AG04450 (cell line): ENCODE results near the gene NRG3. TPM values are rescaled to one million over a fixed set of nuclear protein-coding genes. Genes with fewer than 3 reads are reported as not detected.

Source experiments
- CTCF ChIA-PET: fragments of 300-600, 350-600 bp; formaldehyde crosslinking; extraction: SDS; loops from one replicate; lab custom pipeline; 2022; ENCODE audit warnings: antibody characterized with exemption, inconsistent platforms; lab: Charles Lee
- POLR2A ChIA-PET: fragments of 350-600 bp; formaldehyde crosslinking; extraction: SDS; loops from one replicate; lab custom pipeline; 2021; ENCODE audit warnings: antibody characterized with exemption, inconsistent platforms; lab: Yijun Ruan, JAX
- DNase-seq: peaks from one replicate; pipeline ENCODE4 v3.0.0-alpha.2; 2011; ENCODE audit warnings: low read depth, low spot score
- H3K27ac ChIP-seq: one replicate; pipeline ENCODE4 v1.5.1; 2012; ENCODE audit warnings: low read depth, low read length, control low read depth
- H3K27me3 ChIP-seq: one replicate; pipeline ENCODE4 v1.6.0; 2012; ENCODE audit warnings: low read length; ENCODE audit not compliant: control insufficient read depth, insufficient read depth
- H3K4me3 ChIP-seq: 2 replicates; pipeline ENCODE4 v1.5.1; 2011; ENCODE audit warnings: mild to moderate bottlenecking, low read depth, low read length, control low read depth
- H3K9me3 ChIP-seq: 2 replicates; pipeline ENCODE4 v1.5.1; 2012; ENCODE audit warnings: low read length; ENCODE audit not compliant: control insufficient read depth, insufficient read depth
- CTCF ChIP-seq: IDR thresholded peaks from 2 replicates; pipeline ENCODE4 v1.5.1; 2011; ENCODE audit warnings: low read depth, low read length, control low read depth, inconsistent platforms
- polyA plus RNA-seq: library from polyadenylated mRNA; depleted of rRNA; stranded (reverse); fragments of >200 nt; gene quantifications from 2 replicates; pipeline ENCODE4 v1.2.3, GENCODE V29; 2011

NRG3 gene
- polyA plus RNA-seq, 1 experiment = not detected

GRCh38 chr10:82552267-82552666 is 677.3 kb downstream of the NRG3 start:
- CTCF ChIA-PET = no interaction called here
- no peak for DNase-seq
- Histone ChIP-seq H3K27me3 (no peaks in the 10 kb centered on the region), H3K27ac (no peak overlapping the region), H3K9me3 (no peaks in the 10 kb centered on the region; the same call in 1 of the 2 replicates), H3K4me3 (no peak overlapping the region)
- no peak for TF ChIP-seq CTCF
- POLR2A ChIA-PET = no interaction called here

- DNase-seq = no peak
- Histone ChIP-seq H3K27ac (no peak overlapping the region), H3K27me3 (no peaks in the 10 kb centered on the region), H3K9me3 (peaks cover 7% of the 10 kb centered on the region), H3K4me3 (no peak overlapping the region)
- no peak for TF ChIP-seq CTCF
- ChIA-PET POLR2A (no interaction called here), CTCF (no interaction called here)
Measured at GRCh38 chr10:82554381-82554780, 679.4 kb downstream of the NRG3 start.

- Histone ChIP-seq H3K27me3 (no peaks in the 10 kb centered on the region), H3K4me3 (no peak overlapping the region), H3K27ac (no peak overlapping the region), H3K9me3 (peaks cover 13% of the 10 kb centered on the region)
- ChIA-PET POLR2A (no interaction called here), CTCF (no interaction called here)
- no peak for DNase-seq
- TF ChIP-seq CTCF = no peak
Measured at GRCh38 chr10:82558014-82558607, 683.1 kb downstream of the NRG3 start.

- CTCF ChIA-PET = interaction anchor here (0.6 kb wide), 1 partner anchor 80 kb away, joined by 3 read pairs; no protein-coding TSS in a partner anchor
Measured at GRCh38 chr10:82564353-82565196, 689.6 kb downstream of the NRG3 start.

More at GRCh38 chr10:82564353-82565196, 689.6 kb downstream of the NRG3 start:
- DNase-seq = no peak
- Histone ChIP-seq H3K4me3 (no peak overlapping the region), H3K27me3 (no peaks in the 10 kb centered on the region), H3K9me3 (peaks cover 6% of the 10 kb centered on the region; the same call in 1 of the 2 replicates), H3K27ac (no peak overlapping the region)
- no peak for TF ChIP-seq CTCF
- POLR2A ChIA-PET = no interaction called here
